ENCODE measurements around the gene COA1.
"Not testable (repeated sequence)": the region's sequence is repeated elsewhere in the genome, so short reads cannot be mapped to it uniquely, and the experiment has no call there.

COA1 gene

GRCh38 chr7:43625453-43625852, 103.9 kb downstream of the COA1 start:
- DNase-seq, result no peak

GRCh38 chr7:43624156-43624555, 105.2 kb downstream of the COA1 start:
- DNase-seq, result no peak

GRCh38 chr7:43621729-43622448, 107.4 kb downstream of the COA1 start:
- DNase-seq, result no peak

GRCh38 chr7:43619213-43620012, 109.9 kb downstream of the COA1 start:
- DNase-seq, result no peak

- DNase-seq, result no peak
Observed at GRCh38 chr7:43618073-43618472, 111.2 kb downstream of the COA1 start.

GRCh38 chr7:43616977-43617376, 112.3 kb downstream of the COA1 start:
- DNase-seq, result no peak

- no peak for DNase-seq
Observed at GRCh38 chr7:43615558-43616145, 113.7 kb downstream of the COA1 start.

GRCh38 chr7:43612599-43613589, 116.4 kb downstream of the COA1 start:
- no peak for DNase-seq

GRCh38 chr7:43612128-43612527, 117.2 kb downstream of the COA1 start:
- DNase-seq, result no peak

GRCh38 chr7:43609097-43609496, 120.2 kb downstream of the COA1 start:
- DNase-seq, result no peak

GRCh38 chr7:43604251-43604650, 125.1 kb downstream of the COA1 start:
- DNase-seq, result no peak

- no peak for DNase-seq
Observed at GRCh38 chr7:43602256-43602655, 127.1 kb downstream of the COA1 start.

GRCh38 chr7:43600056-43600455, 129.3 kb downstream of the COA1 start:
- DNase-seq, result no peak

GRCh38 chr7:43596426-43596825, 132.9 kb downstream of the COA1 start:
- DNase-seq, result not testable (repeated sequence)

- DNase-seq, result no peak
Observed at GRCh38 chr7:43594020-43594419, 135.3 kb downstream of the COA1 start.

GRCh38 chr7:43593010-43593409, 136.3 kb downstream of the COA1 start:
- DNase-seq, result no peak

- DNase-seq, result no peak
Observed at GRCh38 chr7:43592326-43592725, 137.0 kb downstream of the COA1 start.

GRCh38 chr7:43591558-43592180, 137.7 kb downstream of the COA1 start:
- DNase-seq, result no peak

GRCh38 chr7:43590862-43591557, 138.3 kb downstream of the COA1 start:
- no peak for DNase-seq

- no peak for DNase-seq
Observed at GRCh38 chr7:43589728-43590127, 139.6 kb downstream of the COA1 start.
